ENCODE results near the gene ZNF438.
A peak's percentile ranks its signal among the peaks of the same experiment; 100 is the strongest.
"Not testable (repeated sequence)": the region's sequence is repeated elsewhere in the genome, so short reads cannot be mapped to it uniquely, and the experiment has no call there.

Gene ZNF438

GRCh38 chr10:31031558-31032257, at the start of gene ZNF438:
Gene ZNF438, minus strand, starts transcription at chr10:31031865. Its CDS starts 154,831 bp downstream, at chr10:30877034.
- peak; percentile 79 for DNase-seq

- no peak for DNase-seq
Measured at GRCh38 chr10:31076610-31076988, 44.9 kb upstream of the ZNF438 start.

- DNase-seq: no peak
Measured at GRCh38 chr10:31075881-31076609, 44.4 kb upstream of the ZNF438 start.

DNA sequence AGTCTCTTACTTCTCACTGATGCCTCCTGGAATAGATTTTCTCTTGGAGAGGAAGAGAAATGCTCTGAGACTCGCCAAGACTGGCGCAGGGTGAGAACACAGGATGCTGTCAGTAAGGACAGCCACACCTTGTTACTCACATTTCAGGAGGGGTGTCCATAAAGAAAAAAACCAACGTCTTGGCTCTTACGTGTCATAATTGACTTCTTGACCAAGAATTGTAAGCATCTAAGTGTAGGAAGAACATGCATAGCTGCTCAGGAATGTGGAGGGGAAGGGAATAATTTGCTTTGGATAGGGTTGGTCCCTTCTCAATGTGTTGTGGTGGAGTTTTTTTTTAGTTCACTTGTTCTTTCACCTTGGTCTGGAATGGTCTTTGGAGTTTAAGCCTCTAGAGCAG, 43.8 kb upstream of the ZNF438 start:
- no peak for DNase-seq

DNA sequence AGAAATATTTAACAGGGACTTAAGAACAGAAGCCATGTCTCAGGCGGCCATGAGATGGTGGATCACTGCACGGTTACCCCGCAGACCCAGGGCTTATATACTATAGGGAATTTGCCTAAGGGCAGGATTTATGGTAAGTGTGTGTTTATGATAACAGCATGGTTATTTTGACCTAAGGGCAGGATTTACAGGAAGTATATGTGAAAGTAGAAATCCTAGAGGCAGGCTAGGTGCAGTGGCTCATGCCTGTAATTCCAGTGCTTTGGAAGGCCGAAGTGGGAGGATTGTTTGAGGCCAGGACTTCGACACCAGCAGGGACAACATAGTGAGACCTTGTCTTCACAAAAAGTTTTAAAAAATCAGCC, 43.0 kb upstream of the ZNF438 start:
- DNase-seq: no peak

GRCh38 chr10:31073996-31074721, 42.5 kb upstream of the ZNF438 start:
- DNase-seq: no peak

- no peak for DNase-seq
Measured at GRCh38 chr10:31073211-31073610, 41.5 kb upstream of the ZNF438 start.

GRCh38 chr10:31072451-31072850, 40.8 kb upstream of the ZNF438 start:
- DNase-seq: no peak

DNA sequence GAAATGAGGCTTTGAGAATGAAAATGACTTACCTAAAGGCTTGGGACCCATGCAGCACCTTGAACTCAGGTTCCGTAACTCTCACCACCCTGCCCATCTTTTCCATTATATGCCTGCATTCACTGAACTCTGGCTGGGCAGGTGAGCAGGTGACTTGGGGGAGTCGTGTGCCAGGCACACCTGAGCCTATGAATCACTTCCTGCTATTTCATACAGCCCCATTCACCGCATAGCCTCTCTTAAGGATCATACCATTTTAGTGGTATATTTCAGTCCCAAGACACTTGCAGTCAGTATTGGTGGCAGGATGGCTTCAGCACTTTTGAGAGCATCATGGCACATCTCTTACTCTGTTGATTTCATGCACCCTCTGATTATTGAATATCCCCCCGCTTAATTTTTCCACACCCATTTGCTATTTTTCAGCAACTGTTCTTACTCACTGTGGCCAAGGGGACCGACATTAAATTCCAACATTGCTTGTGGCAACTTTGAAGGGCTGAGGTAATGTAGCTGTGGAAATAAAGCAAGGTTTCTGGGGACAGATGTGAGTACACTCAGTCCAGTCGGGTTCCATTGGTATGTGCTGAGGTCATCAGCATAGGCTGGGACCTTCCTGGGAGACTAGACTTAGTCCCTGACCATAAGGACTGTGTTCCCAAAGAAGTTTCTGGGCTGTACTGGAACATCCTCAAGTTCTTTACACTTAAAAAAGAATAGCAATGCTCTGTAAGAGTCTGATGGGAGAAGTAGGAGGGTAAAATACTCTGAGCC, 39.8 kb upstream of the ZNF438 start:
- DNase-seq: no peak

DNA sequence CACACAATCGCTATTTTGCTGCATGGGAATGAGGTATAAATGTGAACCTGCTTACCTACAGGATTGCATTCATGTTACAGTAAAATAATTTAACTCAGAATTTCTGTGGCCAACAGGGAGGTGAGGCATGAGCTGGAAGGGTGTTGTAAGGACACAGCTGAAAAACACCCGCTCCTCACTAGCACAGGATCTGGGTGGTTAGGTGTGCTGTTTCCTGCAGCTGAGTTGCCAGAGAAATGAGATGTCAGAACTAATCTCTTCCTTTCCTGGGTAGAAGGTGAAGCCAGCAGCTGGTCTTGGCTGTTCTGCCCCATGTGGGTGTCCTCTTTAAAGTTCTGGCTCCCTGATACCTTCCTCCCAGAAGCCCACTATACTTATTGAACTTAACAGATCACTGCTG, 39.0 kb upstream of the ZNF438 start:
- DNase-seq: no peak

- DNase-seq: no peak
Measured at GRCh38 chr10:31070025-31070424, 38.4 kb upstream of the ZNF438 start.

DNA sequence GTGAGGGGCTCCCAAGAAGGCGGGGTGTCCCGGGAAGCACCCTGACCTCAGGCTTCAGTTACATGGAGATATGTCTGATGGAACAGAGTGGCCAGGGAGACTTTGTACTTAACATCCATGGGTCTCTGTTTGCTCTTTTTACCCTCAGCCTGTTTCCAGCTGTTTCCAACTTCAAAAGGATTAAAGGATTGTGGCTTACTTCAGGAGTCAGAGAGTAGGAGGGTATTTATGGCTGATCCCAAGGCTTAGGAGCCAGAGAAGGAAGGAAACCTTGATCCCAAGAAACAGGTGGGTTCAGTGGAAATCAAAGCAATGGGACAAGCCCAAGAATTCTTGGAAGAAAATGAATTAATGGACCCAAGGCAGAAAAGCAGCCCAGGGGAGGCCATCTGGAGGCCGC, 37.7 kb upstream of the ZNF438 start:
- no peak for DNase-seq

DNA sequence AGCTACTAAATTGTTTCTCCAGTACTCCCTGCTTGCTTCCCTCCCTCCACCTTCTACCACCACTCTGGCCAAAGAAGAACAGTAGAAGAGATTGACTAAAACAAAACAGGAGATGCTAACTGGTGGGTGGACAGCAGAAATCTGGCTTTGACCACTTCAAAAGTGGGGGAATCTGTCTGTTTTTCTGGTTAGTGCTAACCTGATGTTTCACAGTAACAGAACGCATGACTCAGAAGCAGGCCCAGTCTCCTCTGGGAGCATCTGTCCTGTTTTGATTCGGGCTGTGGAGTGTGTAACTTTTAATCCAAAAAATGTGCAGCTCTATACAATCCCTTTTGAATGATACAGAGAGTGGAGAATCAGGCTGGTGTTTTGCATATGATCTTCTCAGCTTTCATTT, 32.7 kb upstream of the ZNF438 start:
- no peak for DNase-seq

DNA sequence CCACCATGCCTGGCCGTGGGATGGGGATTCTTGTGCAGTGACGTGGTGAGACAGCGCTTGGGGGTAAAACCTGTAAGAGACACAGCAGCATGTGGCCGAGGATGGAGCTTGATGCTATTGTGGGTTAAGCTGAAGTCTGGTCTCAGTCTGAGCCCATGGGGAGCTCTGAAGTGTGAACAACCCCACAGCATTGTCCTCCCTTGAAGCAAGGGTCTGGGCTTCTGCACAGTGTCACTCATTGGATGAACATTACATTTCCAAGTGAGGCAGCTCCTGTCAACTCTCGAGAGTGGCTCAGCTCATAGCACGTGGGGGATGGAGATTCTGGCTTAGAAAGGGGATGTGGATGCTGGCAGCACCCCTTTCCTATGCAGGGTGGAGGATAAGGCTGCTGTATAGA, 32.2 kb upstream of the ZNF438 start:
- DNase-seq: no peak

GRCh38 chr10:31062856-31063255, 31.2 kb upstream of the ZNF438 start:
- DNase-seq: no peak

DNA sequence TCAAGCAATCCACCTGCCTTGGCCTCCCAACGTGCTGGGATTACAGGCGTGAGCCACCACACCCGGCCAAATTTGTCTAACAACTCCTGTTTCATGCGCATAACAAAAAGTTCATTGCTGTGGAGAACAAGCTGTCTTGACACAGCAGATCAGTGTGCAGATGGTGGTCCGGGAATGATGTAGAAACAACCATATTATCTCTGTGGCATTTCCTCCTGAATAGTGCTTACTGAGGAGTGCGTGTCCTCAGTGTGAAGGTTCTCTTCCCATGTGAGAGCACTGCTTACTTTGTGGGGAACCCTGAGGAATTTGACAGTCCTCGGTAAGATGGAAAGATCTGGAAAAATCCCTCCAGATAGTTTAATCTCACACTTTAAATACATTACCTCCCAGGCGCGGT, 30.3 kb upstream of the ZNF438 start:
- no peak for DNase-seq

DNA sequence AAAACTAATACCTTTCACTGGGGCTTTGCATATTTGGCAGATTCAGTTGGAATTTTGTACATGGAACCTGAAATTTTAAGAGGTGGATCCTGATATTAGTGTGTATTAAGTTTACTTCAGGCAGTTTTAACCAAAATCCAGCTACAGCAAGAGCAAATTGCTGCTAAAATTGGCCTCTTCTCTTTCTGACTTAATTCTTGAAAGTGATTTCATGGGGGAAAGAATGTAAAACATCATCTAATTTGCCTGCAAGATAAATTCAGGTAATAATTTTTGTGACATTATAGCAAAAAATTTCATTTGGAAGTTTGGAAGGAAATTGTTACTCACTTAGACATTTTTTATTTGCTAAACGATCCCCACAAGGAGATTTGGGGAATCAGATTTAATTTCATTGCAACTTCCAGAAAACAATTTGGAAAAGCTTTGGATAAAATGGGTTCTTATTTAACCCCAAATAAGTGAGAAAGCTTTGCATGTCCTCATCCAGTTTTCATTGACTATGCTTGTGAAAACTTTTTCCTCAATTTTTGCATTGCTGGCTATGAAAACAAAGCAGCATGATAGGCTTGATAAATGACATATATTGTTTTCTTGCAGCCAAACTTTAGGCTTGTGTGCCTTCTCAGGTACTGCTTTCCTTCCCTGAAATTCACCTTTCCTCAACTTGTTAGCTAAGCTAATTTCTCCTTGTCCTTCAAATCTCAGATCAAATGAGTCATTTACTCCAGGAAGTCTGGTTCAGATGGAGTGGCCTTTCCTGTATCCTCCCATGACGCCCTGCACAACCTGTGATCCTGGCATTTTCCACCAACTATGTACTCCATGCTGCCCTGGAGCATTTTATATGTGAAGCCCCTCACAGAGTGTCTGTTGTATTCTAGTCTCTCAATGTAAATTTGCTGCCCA, 27.4 kb upstream of the ZNF438 start:
- DNase-seq: no peak

GRCh38 chr10:31056678-31057077, 25.0 kb upstream of the ZNF438 start:
- not testable (repeated sequence) for DNase-seq

- no peak for DNase-seq
Measured at GRCh38 chr10:31055573-31056251, 24.0 kb upstream of the ZNF438 start.

GRCh38 chr10:31051703-31052102, 20.0 kb upstream of the ZNF438 start:
- no peak for DNase-seq

GRCh38 chr10:31042670-31043069, 11.0 kb upstream of the ZNF438 start:
- no peak for DNase-seq

DNA sequence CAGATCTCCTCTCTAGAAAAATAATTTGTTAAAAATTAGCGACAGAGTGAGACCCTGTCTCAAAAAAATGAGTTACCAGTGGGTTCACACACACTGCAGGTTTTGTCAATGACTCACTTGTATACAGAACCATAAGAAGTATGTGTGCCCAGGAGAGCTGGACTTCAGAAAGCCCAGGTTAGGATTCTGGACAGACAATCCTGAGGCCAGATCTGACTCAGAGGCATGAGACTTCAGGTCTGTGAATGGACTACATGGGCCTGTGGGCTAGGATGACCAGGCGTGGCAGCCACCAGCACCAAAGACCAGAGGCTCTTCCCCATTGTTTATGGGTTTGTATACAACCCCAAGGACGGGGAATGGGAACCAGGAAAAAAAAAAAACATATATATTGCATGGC, 9.3 kb upstream of the ZNF438 start:
- DNase-seq: no peak

Measured in NCI-H1048 (cell line).